BJ (cell line): ENCODE data around the gene IL20. TPM values are rescaled to one million over a fixed set of nuclear protein-coding genes. Genes with fewer than 3 reads are reported as not detected.

Experiments
- CTCF ChIA-PET: fragments of 350-600 bp; formaldehyde crosslinking; extraction: SDS; loops from one replicate; lab custom pipeline; 2021; ENCODE audit warnings: antibody characterized with exemption, inconsistent platforms; lab: Yijun Ruan, JAX
- POLR2A ChIA-PET: fragments of 300-600 bp; sonication (Branson Sonifier 250); formaldehyde crosslinking; extraction: SDS; loops from one replicate; lab custom pipeline; 2021; ENCODE audit warnings: antibody characterized with exemption; lab: Charles Lee
- DNase-seq: peaks from one replicate; pipeline ENCODE4 v3.0.0-alpha.2; 2011; ENCODE audit warnings: low read depth
- H3K27me3 ChIP-seq: 2 replicates; pipeline ENCODE4 v1.6.0; 2011; ENCODE audit warnings: low read length; ENCODE audit not compliant: control insufficient read depth, insufficient read depth
- H3K36me3 ChIP-seq: 2 replicates; pipeline ENCODE4 v1.5.1; 2011; ENCODE audit warnings: low read length; ENCODE audit not compliant: control insufficient read depth, insufficient read depth
- H3K4me3 ChIP-seq: 2 replicates; pipeline ENCODE4 v1.5.1; 2011; ENCODE audit warnings: low read depth, mild to moderate bottlenecking, control low read depth, low read length
- polyA plus RNA-seq: library from polyadenylated mRNA; depleted of rRNA; stranded (reverse); fragments of >200 nt; gene quantifications from 2 replicates; pipeline ENCODE4 v1.2.3, GENCODE V29; 2011
- TF ChIP-seq, protein P1 (sequence below): IDR thresholded peaks from 2 replicates; pipeline ENCODE4 v1.5.1; 2011; ENCODE audit warnings: low read depth, mild to moderate bottlenecking, control low read depth, inconsistent platforms, low read length, moderate library complexity; ENCODE audit not compliant: insufficient read depth

IL20 gene
- polyA plus RNA-seq, 1 experiment: not detected

DNA sequence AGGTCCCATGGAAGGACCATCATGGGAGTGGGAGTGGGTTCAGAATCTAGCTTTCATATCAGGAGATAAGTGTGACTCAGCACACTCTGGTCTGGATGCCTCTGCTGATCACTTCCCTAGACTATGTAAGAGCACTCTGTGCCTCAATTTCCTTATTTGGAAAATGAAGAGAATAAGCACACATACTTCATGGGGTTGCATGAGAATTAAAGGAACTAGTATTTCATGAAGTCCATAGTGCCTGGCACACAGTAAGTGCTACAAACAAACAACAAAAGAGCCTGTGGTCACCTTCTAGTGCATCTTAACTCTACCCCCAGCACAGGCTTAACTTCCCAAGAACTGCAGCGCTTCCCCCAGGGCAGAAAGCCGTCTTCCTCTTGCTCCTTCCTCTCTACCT is 9.6 kb upstream of the IL20 start:
- ChIA-PET CTCF (interaction anchor here (1.0 to 2.7 kb wide), 4 partner anchors 9 to 129 kb away, joined by 3 to 23 read pairs (median 4); partner anchors contain the start of gene IL20), POLR2A (no interaction called here)
- TF ChIP-seq, protein P1, sequence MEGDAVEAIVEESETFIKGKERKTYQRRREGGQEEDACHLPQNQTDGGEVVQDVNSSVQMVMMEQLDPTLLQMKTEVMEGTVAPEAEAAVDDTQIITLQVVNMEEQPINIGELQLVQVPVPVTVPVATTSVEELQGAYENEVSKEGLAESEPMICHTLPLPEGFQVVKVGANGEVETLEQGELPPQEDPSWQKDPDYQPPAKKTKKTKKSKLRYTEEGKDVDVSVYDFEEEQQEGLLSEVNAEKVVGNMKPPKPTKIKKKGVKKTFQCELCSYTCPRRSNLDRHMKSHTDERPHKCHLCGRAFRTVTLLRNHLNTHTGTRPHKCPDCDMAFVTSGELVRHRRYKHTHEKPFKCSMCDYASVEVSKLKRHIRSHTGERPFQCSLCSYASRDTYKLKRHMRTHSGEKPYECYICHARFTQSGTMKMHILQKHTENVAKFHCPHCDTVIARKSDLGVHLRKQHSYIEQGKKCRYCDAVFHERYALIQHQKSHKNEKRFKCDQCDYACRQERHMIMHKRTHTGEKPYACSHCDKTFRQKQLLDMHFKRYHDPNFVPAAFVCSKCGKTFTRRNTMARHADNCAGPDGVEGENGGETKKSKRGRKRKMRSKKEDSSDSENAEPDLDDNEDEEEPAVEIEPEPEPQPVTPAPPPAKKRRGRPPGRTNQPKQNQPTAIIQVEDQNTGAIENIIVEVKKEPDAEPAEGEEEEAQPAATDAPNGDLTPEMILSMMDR: no peak
- no peak overlapping the region for H3K4me3 ChIP-seq
- H3K27me3 ChIP-seq: peaks cover 6% of the 10 kb centered on the region
- H3K36me3 ChIP-seq: no peaks in the 10 kb centered on the region
- no peak for DNase-seq

DNA sequence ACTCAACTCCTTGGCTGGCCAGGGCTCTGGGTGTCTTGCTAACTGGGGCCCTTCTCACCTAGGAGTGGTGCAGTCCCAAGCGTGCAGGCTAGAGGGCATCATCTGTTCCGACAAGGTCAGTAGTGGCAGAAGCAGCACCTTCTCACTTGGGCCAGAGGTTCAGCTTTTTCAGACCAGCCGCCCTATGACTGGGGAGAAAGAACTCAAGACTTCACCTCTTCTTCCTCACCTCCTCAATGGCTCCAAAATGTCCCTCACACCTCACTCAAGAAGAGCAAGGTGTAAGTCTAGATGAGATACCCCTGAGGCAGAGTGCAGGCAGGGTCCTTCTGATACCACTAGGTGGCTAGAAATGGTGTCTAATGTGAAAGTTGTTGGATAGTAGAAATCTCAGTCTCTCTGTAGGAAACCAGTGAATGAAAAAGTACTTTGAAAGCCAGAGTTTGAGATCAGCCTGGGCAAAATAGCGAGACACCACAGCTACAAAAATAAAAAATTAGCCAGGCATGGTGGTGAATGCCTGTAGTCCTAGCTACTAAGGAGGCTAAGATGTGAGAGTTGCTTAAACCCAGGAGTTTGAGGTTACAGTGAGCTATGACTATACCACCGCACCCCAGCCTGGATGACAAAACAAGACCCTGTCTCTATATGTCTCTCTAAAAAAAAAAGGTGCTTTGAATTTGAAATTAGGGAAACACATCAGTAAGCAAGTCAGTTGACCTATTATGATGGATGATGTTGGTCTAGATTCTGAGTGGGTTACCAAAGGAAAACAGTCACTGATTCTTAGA is 8.6 kb upstream of the IL20 start:
- POLR2A ChIA-PET: no interaction called here
- CTCF ChIA-PET: interaction anchor here (1.0 to 2.7 kb wide), 6 partner anchors 8 to 130 kb away, joined by 3 to 23 read pairs (median 6); partner anchors contain the start of gene IL20
- Histone ChIP-seq H3K27me3 (peaks cover 6% of the 10 kb centered on the region), H3K36me3 (no peaks in the 10 kb centered on the region), H3K4me3 (no peak overlapping the region)
- DNase-seq: no peak
- TF ChIP-seq, protein P1: peak; percentile 26

DNA sequence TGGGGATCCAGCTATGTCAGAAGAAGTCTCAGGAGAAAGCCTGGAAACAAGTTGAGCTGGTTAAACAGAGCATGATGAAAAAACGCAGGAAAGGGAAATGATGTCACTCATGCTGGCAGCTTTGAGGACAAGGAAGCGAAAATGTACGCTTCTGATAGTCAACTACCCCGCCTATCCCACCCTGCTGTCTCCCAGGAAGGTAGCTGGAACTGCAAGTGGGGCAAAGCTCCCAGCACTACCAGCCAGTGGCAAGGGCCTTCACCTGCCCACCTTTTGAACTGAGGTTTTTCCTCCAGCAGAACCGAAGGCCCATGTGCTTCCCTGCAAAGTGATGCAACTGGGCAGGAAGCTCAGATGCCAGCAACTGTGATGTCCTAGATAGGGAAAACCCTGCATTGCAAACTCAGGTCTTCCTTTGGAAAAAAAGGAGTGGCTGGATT is 6.3 kb upstream of the IL20 start:
- H3K4me3 ChIP-seq: no peak overlapping the region
- ChIA-PET POLR2A (no interaction called here), CTCF (interaction anchor here (1.0 to 1.8 kb wide), 5 partner anchors 17 to 124 kb away, joined by 3 to 7 read pairs (median 4); no protein-coding TSS in a partner anchor)
- peaks cover 12% of the 10 kb centered on the region for H3K27me3 ChIP-seq
- TF ChIP-seq, protein P1: no peak
- no peak for DNase-seq
- H3K36me3 ChIP-seq: no peaks in the 10 kb centered on the region

DNA sequence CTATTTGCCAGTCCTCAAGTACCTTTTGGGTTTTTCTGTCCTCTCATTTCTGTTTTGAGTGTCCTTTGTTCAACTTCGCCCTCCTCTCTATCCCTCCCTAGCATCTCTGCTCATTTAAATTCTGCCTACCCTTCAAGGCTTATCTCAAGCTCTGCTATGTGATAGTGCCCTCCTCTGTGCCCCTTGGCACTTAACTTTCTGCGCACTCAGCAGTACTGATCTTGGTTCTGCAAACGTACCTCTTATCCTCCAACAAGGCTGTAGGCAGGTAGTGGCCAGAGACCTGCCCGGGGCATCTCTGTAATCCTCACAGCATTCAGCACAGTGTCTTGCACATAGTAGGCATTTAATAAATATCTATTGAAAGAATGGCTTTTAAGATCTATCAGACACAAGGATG is 5.3 kb upstream of the IL20 start:
- no peak for DNase-seq
- Histone ChIP-seq H3K4me3 (no peak overlapping the region), H3K36me3 (no peaks in the 10 kb centered on the region), H3K27me3 (peaks cover 12% of the 10 kb centered on the region)
- TF ChIP-seq, protein P1: no peak
- CTCF ChIA-PET: interaction anchor here (0.6 to 1.8 kb wide), 5 partner anchors 49 to 1318 kb away, joined by 3 to 7 read pairs (median 6); no protein-coding TSS in a partner anchor
- POLR2A ChIA-PET: no interaction called here

DNA sequence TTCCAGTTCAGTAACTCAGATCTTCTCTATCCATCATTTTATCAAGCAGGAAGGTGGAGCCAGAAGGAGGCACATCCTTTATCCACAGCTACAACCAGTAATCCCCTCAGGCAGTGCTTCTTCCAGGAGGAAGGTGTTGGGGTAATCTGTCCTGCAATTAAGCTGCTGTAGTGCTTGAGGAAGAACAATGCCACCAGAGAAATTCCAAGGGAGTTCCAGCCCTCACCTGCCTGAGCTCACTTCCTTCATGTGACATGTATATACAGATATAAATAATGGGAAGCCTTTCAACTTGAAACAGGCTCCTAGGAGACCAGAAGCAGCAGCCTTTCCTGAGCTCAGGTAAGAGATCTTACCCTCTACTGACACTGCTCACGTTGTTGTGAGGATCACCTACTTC is 2.2 kb upstream of the IL20 start:
- TF ChIP-seq, protein P1: no peak
- H3K36me3 ChIP-seq: no peaks in the 10 kb centered on the region
- no peak overlapping the region for H3K4me3 ChIP-seq
- H3K27me3 ChIP-seq: peaks cover 12% of the 10 kb centered on the region
- POLR2A ChIA-PET: no interaction called here
- no peak for DNase-seq
- CTCF ChIA-PET: interaction anchor here (1.1 to 5.2 kb wide), 3 partner anchors 43 to 128 kb away, joined by 3 to 44 read pairs (median 18); no protein-coding TSS in a partner anchor
